Measurements from ENCODE around the gene RBM20. TPM values are rescaled to one million over a fixed set of nuclear protein-coding genes. Genes with fewer than 3 reads are reported as not detected.

Gene RBM20
- total RNA-seq, 1 experiment from 2014 or later: 0.17 TPM

GRCh38 chr10:110764793-110765512 lies 120.8 kb downstream of the RBM20 start:
- no peaks in the 10 kb centered on the region for H3K9me3 ChIP-seq (ENCODE audit: control insufficient read depth, low read depth, low read length)

More at GRCh38 chr10:110764793-110765512, 120.8 kb downstream of the RBM20 start:
- H3K36me3 Mint-ChIP-seq (ENCODE audit: insufficient read depth in 1 of 3, low read depth in 3 of 3): peaks cover 0 to 4% (median 1%) of the 10 kb centered on the region in 3 experiments; a peak in 2 of 7 replicates
- no peak overlapping the region for H2BK12ac ChIP-seq (ENCODE audit: insufficient read length, low read depth, low read length)
- H3K9ac ChIP-seq (ENCODE audit: extremely low read depth, insufficient read length, low read length): no peak overlapping the region
- TF ChIP-seq, protein P1, sequence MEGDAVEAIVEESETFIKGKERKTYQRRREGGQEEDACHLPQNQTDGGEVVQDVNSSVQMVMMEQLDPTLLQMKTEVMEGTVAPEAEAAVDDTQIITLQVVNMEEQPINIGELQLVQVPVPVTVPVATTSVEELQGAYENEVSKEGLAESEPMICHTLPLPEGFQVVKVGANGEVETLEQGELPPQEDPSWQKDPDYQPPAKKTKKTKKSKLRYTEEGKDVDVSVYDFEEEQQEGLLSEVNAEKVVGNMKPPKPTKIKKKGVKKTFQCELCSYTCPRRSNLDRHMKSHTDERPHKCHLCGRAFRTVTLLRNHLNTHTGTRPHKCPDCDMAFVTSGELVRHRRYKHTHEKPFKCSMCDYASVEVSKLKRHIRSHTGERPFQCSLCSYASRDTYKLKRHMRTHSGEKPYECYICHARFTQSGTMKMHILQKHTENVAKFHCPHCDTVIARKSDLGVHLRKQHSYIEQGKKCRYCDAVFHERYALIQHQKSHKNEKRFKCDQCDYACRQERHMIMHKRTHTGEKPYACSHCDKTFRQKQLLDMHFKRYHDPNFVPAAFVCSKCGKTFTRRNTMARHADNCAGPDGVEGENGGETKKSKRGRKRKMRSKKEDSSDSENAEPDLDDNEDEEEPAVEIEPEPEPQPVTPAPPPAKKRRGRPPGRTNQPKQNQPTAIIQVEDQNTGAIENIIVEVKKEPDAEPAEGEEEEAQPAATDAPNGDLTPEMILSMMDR (conservative IDR thresholded peaks at IDR 0.05): no peak
- H3K23ac ChIP-seq (ENCODE audit: insufficient read length, low read depth, low read length): no peak overlapping the region
- H4K8ac ChIP-seq (replicated peaks; ENCODE audit: insufficient read length, low read depth, low read length): no peak overlapping the region
- H3K56ac ChIP-seq (ENCODE audit: insufficient read length, low read depth, low read length): no peak overlapping the region
- no peak overlapping the region for H4K5ac ChIP-seq (ENCODE audit: insufficient read length, low read depth, low read length)
- H2AK5ac ChIP-seq (ENCODE audit: insufficient read length, low read length): no peak overlapping the region
- no peak overlapping the region for H3K4me2 ChIP-seq (ENCODE audit: insufficient read depth, insufficient read length, low read length)
- no peaks in the 10 kb centered on the region for H4K20me1 ChIP-seq (ENCODE audit: control insufficient read depth, insufficient read depth, insufficient read length)
- no peak overlapping the region for H2AFZ ChIP-seq (ENCODE audit: low read length)
- H3K4me1 Mint-ChIP-seq: peaks cover 0 to 2% of the 10 kb centered on the region in 2 experiments; a peak in 1 of 4 replicates
- H3K4ac ChIP-seq (ENCODE audit: low read depth, low read length): no peak overlapping the region
- no peak overlapping the region for H3K18ac ChIP-seq (ENCODE audit: insufficient read length, low read depth, low read length)
- no peak overlapping the region for H2BK20ac ChIP-seq (ENCODE audit: low read depth, low read length, poor library complexity, severe bottlenecking)
- no peak overlapping the region for H3K27ac ChIP-seq (ENCODE audit: insufficient read length, low read depth, low read length)
- DNase-seq: no peak
- H3K23me2 ChIP-seq (ENCODE audit: insufficient read length, low read depth, low read length, poor library complexity, severe bottlenecking): no peaks in the 10 kb centered on the region
- H2BK15ac ChIP-seq (ENCODE audit: low read depth, low read length): no peak overlapping the region
- H3K79me1 ChIP-seq (ENCODE audit: insufficient read depth, low read depth, low read length, poor library complexity, severe bottlenecking): no peaks in the 10 kb centered on the region
- no peaks in the 10 kb centered on the region for H3K27me3 ChIP-seq (ENCODE audit: insufficient read depth, low read length)
- peaks cover 2% of the 10 kb centered on the region; the same call in 1 of the 2 replicates for H3K4me1 ChIP-seq (ENCODE audit: insufficient read depth, low read length)
- H3K27me3 Mint-ChIP-seq (ENCODE audit: low read depth): no peaks in the 10 kb centered on the region; the same call in 1 of the 2 replicates
- no peaks in the 10 kb centered on the region for H3K79me2 ChIP-seq (ENCODE audit: insufficient read depth, low read length)
- H2BK120ac ChIP-seq (ENCODE audit: low read depth, low read length, poor library complexity, severe bottlenecking): no peak overlapping the region
- no peak overlapping the region for H4K91ac ChIP-seq (ENCODE audit: insufficient read length, low read depth, low read length)
- H3K14ac ChIP-seq (ENCODE audit: insufficient read depth, low read length): no peak overlapping the region
- no peak overlapping the region for H2BK5ac ChIP-seq (ENCODE audit: insufficient read length, low read length)
- no peak overlapping the region for H3K4me3 Mint-ChIP-seq
- H3T11ph ChIP-seq (ENCODE audit: low read length): no peak overlapping the region
- WGBS (ENCODE audit: extremely low coverage, insufficient read length, low lambda C conversion rate): no CpG with 5 or more reads among the region's 13 CpGs
- H3K9me3 Mint-ChIP-seq: peaks cover 0 to 6% of the 10 kb centered on the region in 2 experiments; a peak in 3 of 5 replicates
- no peak overlapping the region for H3K27ac Mint-ChIP-seq
